Measurements from ENCODE around the gene SEC31B. TPM values are rescaled to one million over a fixed set of nuclear protein-coding genes. Genes with fewer than 3 reads are reported as not detected.

Gene SEC31B
- total and polyA plus RNA-seq, 11 donors: 1.9 to 11.5 (median 7.0) TPM

DNA sequence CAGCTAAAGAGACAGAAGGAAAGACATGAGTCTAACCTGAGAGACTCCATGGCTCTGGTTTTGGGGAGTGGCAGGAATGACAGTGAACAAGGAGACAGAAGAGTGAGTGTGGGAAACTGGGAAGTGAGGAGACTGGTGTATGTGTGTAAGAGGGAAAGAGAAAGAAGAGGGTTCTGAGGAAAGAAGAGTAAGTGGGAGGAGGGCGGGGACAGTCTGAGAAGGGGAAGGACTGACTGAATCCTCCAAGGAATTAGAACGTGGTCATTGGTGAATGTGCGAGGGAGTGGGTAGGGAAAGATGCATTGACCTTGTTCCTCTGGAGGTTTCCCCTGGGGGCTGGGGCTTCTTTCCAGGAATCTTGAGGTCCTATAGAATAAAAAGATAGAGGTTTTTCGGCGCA, 30.3 kb downstream of the SEC31B start:
- TF ChIP-seq, protein P1, sequence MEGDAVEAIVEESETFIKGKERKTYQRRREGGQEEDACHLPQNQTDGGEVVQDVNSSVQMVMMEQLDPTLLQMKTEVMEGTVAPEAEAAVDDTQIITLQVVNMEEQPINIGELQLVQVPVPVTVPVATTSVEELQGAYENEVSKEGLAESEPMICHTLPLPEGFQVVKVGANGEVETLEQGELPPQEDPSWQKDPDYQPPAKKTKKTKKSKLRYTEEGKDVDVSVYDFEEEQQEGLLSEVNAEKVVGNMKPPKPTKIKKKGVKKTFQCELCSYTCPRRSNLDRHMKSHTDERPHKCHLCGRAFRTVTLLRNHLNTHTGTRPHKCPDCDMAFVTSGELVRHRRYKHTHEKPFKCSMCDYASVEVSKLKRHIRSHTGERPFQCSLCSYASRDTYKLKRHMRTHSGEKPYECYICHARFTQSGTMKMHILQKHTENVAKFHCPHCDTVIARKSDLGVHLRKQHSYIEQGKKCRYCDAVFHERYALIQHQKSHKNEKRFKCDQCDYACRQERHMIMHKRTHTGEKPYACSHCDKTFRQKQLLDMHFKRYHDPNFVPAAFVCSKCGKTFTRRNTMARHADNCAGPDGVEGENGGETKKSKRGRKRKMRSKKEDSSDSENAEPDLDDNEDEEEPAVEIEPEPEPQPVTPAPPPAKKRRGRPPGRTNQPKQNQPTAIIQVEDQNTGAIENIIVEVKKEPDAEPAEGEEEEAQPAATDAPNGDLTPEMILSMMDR (IDR thresholded peaks at IDR 0.05): no peak
- no peak for TF ChIP-seq POLR2A (IDR thresholded peaks at IDR 0.05)
- ATAC-seq (no peak), DNase-seq (no peak)
- Histone ChIP-seq H3K9me3 (no peaks in the 10 kb centered on the region), H3K36me3 (peaks cover 0 to 77% (median 63%) of the 10 kb centered on the region in 9 donors), H3K27ac (no peak overlapping the region), H3K4me1 (no peaks in the 10 kb centered on the region), H3K27me3 (no peaks in the 10 kb centered on the region), H3K4me3 (no peak overlapping the region)
- 83 to 89% (median 86%) methylated on average over 5 of the region's 5 CpGs for WGBS, 4 donors
- intact Hi-C loops (cut with DNase I): no loop called here

DNA sequence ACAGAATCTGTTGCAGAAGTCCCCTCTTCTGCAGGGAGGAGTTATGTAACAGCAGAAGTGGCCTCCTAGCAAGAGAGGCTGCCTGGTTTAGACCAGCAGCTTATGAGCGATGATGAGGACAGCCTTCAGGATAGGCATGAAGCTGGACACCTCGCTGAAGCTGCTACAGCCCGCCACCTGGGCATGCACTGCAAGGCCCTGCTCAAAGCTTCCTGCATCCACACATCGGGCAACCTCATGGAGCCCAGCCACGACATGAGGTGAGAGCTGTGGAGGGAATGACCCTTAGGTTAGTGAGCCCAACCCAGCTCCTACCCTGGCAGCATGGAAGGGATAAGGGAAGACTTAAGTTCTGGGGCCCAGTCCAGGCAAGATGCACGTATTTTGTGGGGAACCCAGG, 32.1 kb downstream of the SEC31B start:
- TF ChIP-seq POLR2A (IDR thresholded peaks at IDR 0.05): no peak
- TF ChIP-seq, protein P1 (IDR thresholded peaks at IDR 0.05): no peak
- WGBS, 4 donors: 87 to 95% (median 92%) methylated on average over 6 of the region's 6 CpGs
- Histone ChIP-seq H3K4me1 (peaks cover 0 to 7% (median 5%) of the 10 kb centered on the region in 12 donors), H3K9me3 (no peaks in the 10 kb centered on the region), H3K4me3 (no peak overlapping the region), H3K27ac (no peak overlapping the region), H3K36me3 (peaks cover 0 to 60% (median 51%) of the 10 kb centered on the region in 9 donors), H3K27me3 (peaks cover 0 to 9% (median 0%) of the 10 kb centered on the region in 9 donors)
- ATAC-seq (no peak), DNase-seq (no peak)
- intact Hi-C loops (cut with DNase I): no loop called here

DNA sequence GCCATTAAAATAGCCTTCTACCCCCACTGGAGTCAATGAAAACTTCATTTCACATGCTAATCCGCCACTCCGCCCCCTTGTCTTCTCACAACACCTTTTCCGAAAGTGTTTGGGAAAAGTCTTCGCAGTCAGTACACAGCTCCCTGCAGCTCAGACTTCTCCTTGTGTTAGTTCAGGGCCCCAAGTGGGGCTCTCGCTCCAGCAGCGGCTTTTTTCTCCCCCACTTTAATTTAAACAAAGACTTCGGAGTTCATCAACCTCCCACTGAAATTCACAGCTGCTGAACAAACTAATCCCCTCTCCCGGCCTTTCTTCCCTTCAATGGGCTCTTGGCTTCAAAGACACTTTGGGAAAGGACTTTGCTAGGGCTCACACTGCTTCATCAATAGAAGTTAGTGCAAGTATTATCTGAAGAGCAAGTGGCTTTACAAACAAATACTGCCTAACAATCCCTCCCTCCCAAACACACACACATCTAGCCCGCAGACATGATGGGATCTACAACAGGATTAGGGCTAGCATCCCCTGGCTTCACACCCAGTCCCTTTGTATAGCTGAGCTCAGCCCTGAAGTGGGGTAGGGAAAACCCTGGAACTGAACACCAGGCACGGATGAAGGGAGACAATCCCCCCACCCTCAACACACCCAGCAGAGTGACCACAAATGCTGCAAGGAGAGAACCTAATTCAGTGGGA, 33.7 kb downstream of the SEC31B start:
- WGBS, 4 donors: 88 to 90% (median 89%) methylated on average over 10 of the region's 10 CpGs
- no peak overlapping the region for H3K4me3 ChIP-seq
- H3K36me3 ChIP-seq: peaks cover 0 to 52% (median 42%) of the 10 kb centered on the region in 9 donors
- H3K27ac ChIP-seq: no peak overlapping the region
- intact Hi-C loops (cut with DNase I): no loop called here
- ATAC-seq: no peak
- H3K27me3 ChIP-seq: peaks cover 0 to 17% (median 3%) of the 10 kb centered on the region in 9 donors
- peaks cover 0 to 18% (median 15%) of the 10 kb centered on the region in 12 donors for H3K4me1 ChIP-seq
- no peak for TF ChIP-seq POLR2A (IDR thresholded peaks at IDR 0.05)
- TF ChIP-seq, protein P1 (IDR thresholded peaks at IDR 0.05): no peak
- no peaks in the 10 kb centered on the region for H3K9me3 ChIP-seq
- no peak for DNase-seq

DNA sequence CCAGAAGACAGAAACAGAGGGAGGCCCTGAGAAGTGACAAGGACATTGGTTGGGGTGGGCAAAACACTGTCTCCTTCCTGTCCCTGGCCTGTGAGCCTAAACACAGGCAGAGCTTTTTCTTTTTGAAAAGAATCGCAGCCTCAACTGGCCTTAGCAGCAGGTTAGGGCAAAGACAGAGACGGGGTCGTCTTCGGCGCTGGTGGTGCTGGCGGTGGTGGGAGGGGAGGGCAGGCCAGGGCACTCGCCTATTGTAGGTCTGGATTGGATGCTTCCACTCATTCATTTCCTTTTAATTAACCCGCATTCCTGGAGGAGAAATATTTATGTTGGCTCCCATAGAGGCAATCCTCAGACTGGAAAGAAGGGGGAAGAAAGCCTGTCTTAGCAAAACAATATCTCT, 34.3 kb downstream of the SEC31B start:
- H3K4me1 ChIP-seq: peaks cover 0 to 18% (median 15%) of the 10 kb centered on the region in 12 donors
- H3K4me3 ChIP-seq: no peak overlapping the region
- intact Hi-C loops (cut with DNase I): no loop called here
- H3K36me3 ChIP-seq: peaks cover 0 to 47% (median 39%) of the 10 kb centered on the region in 9 donors
- H3K27ac ChIP-seq: no peak overlapping the region
- 63 to 73% (median 69%) methylated on average over 8 of the region's 8 CpGs for whole genome bisulfite sequencing, 4 donors
- peaks cover 0 to 23% (median 7%) of the 10 kb centered on the region in 9 donors for H3K27me3 ChIP-seq
- DNase-seq: no peak
- H3K9me3 ChIP-seq: no peaks in the 10 kb centered on the region
- TF ChIP-seq, protein P1 (IDR thresholded peaks at IDR 0.05): no peak
- TF ChIP-seq POLR2A (IDR thresholded peaks at IDR 0.05): no peak
- no peak for ATAC-seq
